PC-3 (cell line): ENCODE data around the gene HLF. TPM values are rescaled to one million over a fixed set of nuclear protein-coding genes. Genes with fewer than 3 reads are reported as not detected.

Experiments used
- total RNA-seq: library from RNA; depleted of rRNA; stranded (reverse); fragments of >200 nt; gene quantifications from 2 replicates; pipeline ENCODE4 v1.2.3, GENCODE V29; 2014; rRNA removed

Gene HLF
- total RNA-seq, 1 experiment from 2014 or later, result 0.66 TPM

Other genes with a start within 250 kb of the HLF start
- 10.9 and 24.1 TPM in 2 replicates for gene MMD, start 156.9 kb downstream of the HLF start, total RNA-seq
- gene SMIM36, start 246.5 kb downstream of the HLF start, total RNA-seq, result not detected in 2 replicates